Suppressor macrophage (primary cell): Measurements from ENCODE around the gene AKNAD1.
"Not testable (repeated sequence)": the region's sequence is repeated elsewhere in the genome, so short reads cannot be mapped to it uniquely, and the experiment has no call there.

Source experiments
- DNase-seq, 4 experiments: peaks; one replicate each; pipeline ENCODE4 v3.0.0-alpha.2; 2020 to 2022

Gene AKNAD1

GRCh38 chr1:108785264-108785663 is 71.6 kb downstream of the AKNAD1 start:
- DNase-seq: no peak

- DNase-seq: not testable (repeated sequence)
These were observed 75.3 kb downstream of the AKNAD1 start for GRCh38 chr1:108781575-108781944.

GRCh38 chr1:108780937-108781574 is 75.8 kb downstream of the AKNAD1 start:
- DNase-seq: no peak

- no peak for DNase-seq
These were observed 77.4 kb downstream of the AKNAD1 start for GRCh38 chr1:108779455-108779854.

- DNase-seq: no peak
These were observed 79.1 kb downstream of the AKNAD1 start for GRCh38 chr1:108777839-108778238.

- DNase-seq: no peak
These were observed 89.2 kb downstream of the AKNAD1 start for GRCh38 chr1:108767708-108768107.

- DNase-seq: no peak
These were observed 89.8 kb downstream of the AKNAD1 start for GRCh38 chr1:108767115-108767514.
